ENCODE measurements around the gene RPL36AL.

GRCh38 chr14:49617852-49618519, 2.4 kb downstream of the RPL36AL start:
- TF ChIP-seq POLR2AphosphoS5 (IDR thresholded peaks at IDR 0.05; ENCODE audit: borderline replicate concordance, low read depth, low read length) (no peak), EZH2 (IDR thresholded peaks at IDR 0.05) (no peak), FOXP2 (optimal IDR thresholded peaks at IDR 0.05; ENCODE audit: control extremely low read depth, extremely low read length, insufficient read depth) (no peak)
